Panc1 (cell line): ENCODE measurements around the gene BARD1. TPM values are rescaled to one million over a fixed set of nuclear protein-coding genes. Genes with fewer than 3 reads are reported as not detected.

ENCODE experiments used
- ATAC-seq: fragments of 200-7000 bp; cut with Tn5 transposase; 2 replicates; pipeline ENCODE4 v1.9.1; 2020; ENCODE audit warnings: mild to moderate bottlenecking, moderate library complexity
- BruUV-seq: library from RNA; stranded (reverse); fragments of 400-500 nt; replicated peaks from 2 replicates; lab custom pipeline; 2021; lab: Mats Ljungman, UMichigan
- CTCF ChIA-PET: fragments of 300-600 bp; sonication (Branson Sonifier 250); formaldehyde crosslinking; loops from one replicate; lab custom pipeline; 2022; ENCODE audit warnings: antibody characterized with exemption; lab: Charles Lee
- POLR2A ChIA-PET: fragments of 300-600 bp; sonication (Branson Sonifier 250); formaldehyde crosslinking; loops from one replicate; lab custom pipeline; 2022; ENCODE audit warnings: antibody characterized with exemption; lab: Charles Lee
- DNase-seq: peaks from one replicate; pipeline ENCODE4 v3.0.0-alpha.2; 2010; ENCODE audit warnings: low read depth, low spot score
- H3K27ac ChIP-seq: 2 replicates; pipeline ENCODE4 v1.5.1; 2011; ENCODE audit warnings: mild to moderate bottlenecking, low read length, inconsistent platforms
- H3K27me3 ChIP-seq: fragments of 200-500 bp; sonication (Bioruptor generic); 2 replicates; pipeline ENCODE4 v1.6.0; 2014; ENCODE audit warnings: low read length, inconsistent platforms; ENCODE audit not compliant: control insufficient read depth, insufficient read depth
- H3K36me3 ChIP-seq: fragments of 200-500 bp; sonication (Bioruptor generic); 2 replicates; pipeline ENCODE4 v1.5.1; 2014; ENCODE audit warnings: inconsistent platforms, mild to moderate bottlenecking, low read length, moderate library complexity; ENCODE audit not compliant: control insufficient read depth, insufficient read depth
- H3K4me1 ChIP-seq: 2 replicates; pipeline ENCODE4 v1.5.1; 2011; ENCODE audit warnings: inconsistent platforms, mild to moderate bottlenecking, low read length, moderate library complexity; ENCODE audit not compliant: control insufficient read depth, insufficient read depth
- H3K4me3 ChIP-seq, 2 experiments: 2 replicates each; pipeline ENCODE4 v1.5.1; 2011 to 2012; ENCODE audit warnings: low read depth in 2 of 2, low read length in 2 of 2, mild to moderate bottlenecking in 2 of 2, inconsistent platforms in 1 of 2, moderate library complexity in 1 of 2
- H3K9me3 ChIP-seq: fragments of 200-500 bp; sonication (Bioruptor generic); 2 replicates; pipeline ENCODE4 v1.5.1; 2014; ENCODE audit warnings: low read depth, mild to moderate bottlenecking, inconsistent platforms, low read length, moderate library complexity; ENCODE audit not compliant: control insufficient read depth, insufficient read depth
- CTCF ChIP-seq: fragments of 450-650 bp; IDR thresholded peaks from 2 replicates; pipeline ENCODE4 v1.5.1; 2017; ENCODE audit warnings: mild to moderate bottlenecking
- POLR2AphosphoS5 ChIP-seq: IDR thresholded peaks from 2 replicates; pipeline ENCODE4 v1.6.1; 2012; ENCODE audit warnings: mild to moderate bottlenecking, low read depth, low read length, moderate library complexity
- REST ChIP-seq, 2 experiments: IDR thresholded peaks; 2 replicates each; pipeline ENCODE4 v1.6.1; 2011 to 2012; ENCODE audit warnings: low read depth in 2 of 2, control low read depth in 1 of 2, low read length in 1 of 2, mild to moderate bottlenecking in 1 of 2, moderate library complexity in 1 of 2; ENCODE audit not compliant: insufficient read depth in 1 of 2
- SIN3A ChIP-seq: IDR thresholded peaks from 2 replicates; pipeline ENCODE4 v1.6.1; 2012; ENCODE audit warnings: low read depth, mild to moderate bottlenecking, low read length, moderate library complexity, borderline replicate concordance; ENCODE audit not compliant: insufficient read depth
- TCF7L2 ChIP-seq: IDR thresholded peaks from 2 replicates; pipeline ENCODE4 v1.6.1; 2011; ENCODE audit warnings: mild to moderate bottlenecking, low read depth, low read length, inconsistent platforms
- in situ Hi-C: cut with HindIII; loops from 2 replicates; pipeline ENCODE4 v1.10.0; 2016; ENCODE audit warnings: low sequenced_read_pairs, low pct_unique_long_range_greater_than_20kb
- intact Hi-C: fragments of 100-400 bp; cut with micrococcal nuclease; formaldehyde crosslinking; loops from one replicate; pipeline ENCODE4 v1.10.0; 2022; ENCODE audit not compliant: unreplicated experiment
- total RNA-seq: library from RNA; stranded (reverse); gene quantifications from one replicate; pipeline ENCODE4 v1.2.1, GENCODE V29; 2021; ENCODE audit not compliant: unreplicated experiment

The BARD1 gene
- total RNA-seq, 1 experiment from 2014 or later: 22.2 TPM

- DNase-seq (no peak), ATAC-seq (no peak)
- Histone ChIP-seq H3K9me3 (no peaks in the 10 kb centered on the region), H3K4me1 (no peaks in the 10 kb centered on the region), H3K27me3 (no peaks in the 10 kb centered on the region), H3K36me3 (no peaks in the 10 kb centered on the region), H3K27ac (no peak overlapping the region), H3K4me3 (no peak overlapping the region)
- intact Hi-C loops: no loop called here
- POLR2A ChIA-PET: no interaction called here
- TF ChIP-seq CTCF (no peak), SIN3A (no peak), REST (IDR thresholded peaks at IDR 0.05; ENCODE audit: insufficient read depth in 1 of 2, low read depth in 2 of 2, low read length in 1 of 2) (no peak), TCF7L2 (no peak)
- BruUV-seq: no TSS peak
- in situ Hi-C loops: no loop called here
- CTCF ChIA-PET: no interaction called here
Observed at GRCh38 chr2:214853906-214854305, 44.4 kb upstream of the BARD1 start.

GRCh38 chr2:214843823-214844222 is 34.3 kb upstream of the BARD1 start:
- no peaks in the 10 kb centered on the region for H3K27me3 ChIP-seq
- no peak for DNase-seq
- H3K27ac ChIP-seq: no peak overlapping the region
- in situ Hi-C loops: no loop called here
- H3K36me3 ChIP-seq: no peaks in the 10 kb centered on the region
- ATAC-seq: no peak
- ChIA-PET POLR2A (interaction anchor here (0.6 kb wide), 1 partner anchor 1105 kb away, joined by 9 read pairs; no protein-coding TSS in a partner anchor), CTCF (no interaction called here)
- no peaks in the 10 kb centered on the region for H3K9me3 ChIP-seq
- no peak for TF ChIP-seq TCF7L2
- no peak for TF ChIP-seq SIN3A
- TF ChIP-seq CTCF: no peak
- TF ChIP-seq POLR2AphosphoS5: no peak
- TF ChIP-seq REST (IDR thresholded peaks at IDR 0.05; ENCODE audit: insufficient read depth in 1 of 2, low read depth in 2 of 2, low read length in 1 of 2): no peak
- no TSS peak for BruUV-seq
- intact Hi-C loops: no loop called here
- no peak overlapping the region for H3K4me3 ChIP-seq
- H3K4me1 ChIP-seq: no peaks in the 10 kb centered on the region
